PC-3 (cell line): ENCODE results near the gene MARK2. TPM values are rescaled to one million over a fixed set of nuclear protein-coding genes. Genes with fewer than 3 reads are reported as not detected.
A peak's percentile ranks its signal among the peaks of the same experiment; 100 is the strongest.

Experiments
- ATAC-seq: fragments of 200-7000 bp; cut with Tn5 transposase; 2 replicates; pipeline ENCODE4 v1.9.1; 2020; ENCODE audit warnings: mild to moderate bottlenecking, moderate library complexity
- BruUV-seq: library from RNA; stranded (reverse); fragments of 400-500 nt; replicated peaks from 2 replicates; lab custom pipeline; 2021; lab: Mats Ljungman, UMichigan
- CTCF ChIA-PET: fragments of 300-600 bp; sonication (Branson Sonifier 250); formaldehyde crosslinking; loops from one replicate; lab custom pipeline; 2022; ENCODE audit warnings: antibody characterized with exemption; lab: Charles Lee
- POLR2A ChIA-PET: fragments of 300-600 bp; sonication (Branson Sonifier 250); formaldehyde crosslinking; loops from one replicate; lab custom pipeline; 2022; ENCODE audit warnings: antibody characterized with exemption; ENCODE audit not compliant: unreplicated experiment; lab: Charles Lee
- DNase-seq: peaks from one replicate; pipeline ENCODE4 v3.0.0-alpha.2; 2015
- H2AFZ ChIP-seq: fragments of 300-600 bp; sonication (generic); 2 replicates; pipeline ENCODE4 v1.6.0; 2016; ENCODE audit warnings: antibody characterized with exemption, low read length
- H3F3A ChIP-seq: fragments of 300-600 bp; sonication (generic); one replicate; pipeline ENCODE4 v1.6.0; 2017; ENCODE audit warnings: antibody characterized with exemption, low read length, control low read depth, mild to moderate bottlenecking; ENCODE audit not compliant: unreplicated experiment
- H3K27ac ChIP-seq: fragments of 300-600 bp; sonication (generic); 2 replicates; pipeline ENCODE4 v1.5.1; 2016; ENCODE audit warnings: mild to moderate bottlenecking, low read length
- H3K27me3 ChIP-seq: fragments of 300-600 bp; sonication (generic); 2 replicates; pipeline ENCODE4 v1.6.1; 2016; ENCODE audit warnings: low read length, mixed read lengths
- H3K36me3 ChIP-seq: fragments of 300-600 bp; sonication (generic); 2 replicates; pipeline ENCODE4 v1.6.1; 2016; ENCODE audit warnings: low read depth, mixed run types, low read length, mixed read lengths
- H3K4me1 ChIP-seq: fragments of 300-600 bp; sonication (generic); 2 replicates; pipeline ENCODE4 v1.5.1; 2016; ENCODE audit warnings: low read length; ENCODE audit not compliant: insufficient read depth
- H3K4me2 ChIP-seq: fragments of 300-600 bp; sonication (generic); 2 replicates; pipeline ENCODE4 v1.6.0; 2016; ENCODE audit warnings: low read length
- H3K4me3 ChIP-seq: fragments of 300-600 bp; sonication (generic); 2 replicates; pipeline ENCODE4 v1.5.1; 2016; ENCODE audit warnings: mild to moderate bottlenecking, low read length, mixed read lengths
- H3K79me2 ChIP-seq: fragments of 300-600 bp; sonication (generic); 2 replicates; pipeline ENCODE4 v1.6.1; 2017; ENCODE audit warnings: low read length, mixed read lengths
- H3K9ac ChIP-seq: fragments of 300-600 bp; sonication (generic); 2 replicates; pipeline ENCODE4 v1.6.0; 2016; ENCODE audit warnings: mild to moderate bottlenecking, low read length
- H3K9me2 ChIP-seq: fragments of 300-600 bp; sonication (generic); replicated peaks from 2 replicates; pipeline ENCODE4 v1.6.1; 2016; ENCODE audit warnings: mixed run types, low read length, mixed read lengths
- H3K9me3 ChIP-seq: fragments of 300-600 bp; sonication (generic); 2 replicates; pipeline ENCODE4 v1.6.1; 2016; ENCODE audit warnings: low read length, mixed read lengths
- H4K20me1 ChIP-seq: fragments of 300-600 bp; sonication (generic); 2 replicates; pipeline ENCODE4 v1.6.1; 2016; ENCODE audit warnings: low read length, mixed read lengths
- EZH2 ChIP-seq: fragments of 300-600 bp; sonication (generic); IDR thresholded peaks from one replicate; pipeline ENCODE4 v1.6.1; 2017; ENCODE audit warnings: antibody characterized with exemption, mild to moderate bottlenecking, low read length; ENCODE audit not compliant: unreplicated experiment
- EZH2phosphoT487 ChIP-seq: fragments of 300-600 bp; sonication (generic); IDR thresholded peaks from 2 replicates; pipeline ENCODE4 v1.6.1; 2018; ENCODE audit warnings: mild to moderate bottlenecking, antibody characterized with exemption, low read length, borderline replicate concordance
- intact Hi-C: fragments of 100-400 bp; cut with micrococcal nuclease; formaldehyde crosslinking; loops from 2 replicates; pipeline ENCODE4 v1.9.0; 2023
- total RNA-seq: library from RNA; depleted of rRNA; stranded (reverse); fragments of >200 nt; gene quantifications from 2 replicates; pipeline ENCODE4 v1.2.3, GENCODE V29; 2014
- TF ChIP-seq, protein P1 (sequence below): fragments of 300-600 bp; sonication (generic); conservative IDR thresholded peaks from 2 replicates; pipeline ENCODE4 v1.5.1; 2017; ENCODE audit warnings: antibody characterized with exemption, low read depth, mild to moderate bottlenecking, low read length

MARK2 gene
- total RNA-seq, 1 experiment from 2014 or later: 60.1 TPM

DNA sequence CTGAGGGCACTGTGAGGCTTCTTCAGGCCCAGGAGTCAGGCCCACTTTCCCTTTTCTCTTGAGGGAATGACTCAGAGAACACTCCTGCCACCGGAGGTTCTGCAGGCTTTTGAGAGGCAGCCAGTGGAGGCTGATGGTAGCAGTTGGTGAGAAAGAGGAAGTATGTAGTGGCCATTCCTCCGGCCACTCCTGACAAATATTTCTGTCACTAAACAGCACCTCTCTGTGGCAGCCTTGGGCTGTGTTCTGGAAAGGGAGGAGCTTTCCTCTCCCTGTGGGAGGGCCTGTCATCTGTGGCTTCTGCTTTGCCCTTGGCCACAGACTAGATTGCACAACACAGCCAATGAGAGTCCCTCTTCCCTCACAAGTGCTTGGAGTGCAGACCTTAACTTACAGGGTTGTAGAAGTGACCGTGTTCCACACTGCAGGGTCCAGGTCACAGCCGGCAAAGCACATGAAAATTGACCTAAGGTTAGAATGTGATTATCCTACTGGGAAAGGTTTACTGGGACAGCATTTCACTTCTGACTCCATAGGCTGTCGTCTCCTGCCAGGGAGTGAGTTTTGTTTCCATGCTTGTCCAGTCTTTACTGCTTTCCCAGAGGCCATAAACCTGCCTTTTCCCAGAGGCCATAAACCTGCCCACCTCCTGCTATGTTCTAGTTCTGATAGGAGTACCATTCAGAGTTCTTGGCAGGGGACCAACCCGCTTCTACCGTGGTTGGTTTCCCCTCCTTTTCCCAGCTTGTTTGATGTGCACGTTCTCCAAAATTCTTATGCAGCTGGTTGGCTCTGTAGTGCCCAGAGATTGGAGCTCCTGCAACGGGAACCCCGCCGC is 33.3 kb downstream of the MARK2 start:
- DNase-seq (peak; percentile 99), ATAC-seq (peak; percentile 97)
- Histone ChIP-seq H3K27ac (peak overlapping the region; percentile 50), H3K36me3 (peaks cover 3% of the 10 kb centered on the region; the same call in 1 of the 2 replicates), H2AFZ (no peak overlapping the region), H4K20me1 (peaks cover 24% of the 10 kb centered on the region), H3K27me3 (no peaks in the 10 kb centered on the region), H3K4me2 (peak overlapping the region; percentile 75), H3K9me3 (no peaks in the 10 kb centered on the region), H3K4me3 (peak overlapping the region; percentile 28; the same call in 1 of the 2 replicates), H3K9me2 (no peaks in the 10 kb centered on the region), H3F3A (no peaks in the 10 kb centered on the region), H3K79me2 (peaks cover 86% of the 10 kb centered on the region), H3K9ac (peak overlapping the region; percentile 3; the same call in 1 of the 2 replicates), H3K4me1 (peaks cover 53% of the 10 kb centered on the region)
- CTCF ChIA-PET: interaction anchor here (0.5 to 1.2 kb wide), 11 partner anchors 16 to 881 kb away, joined by 3 to 20 read pairs (median 6); partner anchors contain the start of genes MARK2 and NAA40
- intact Hi-C loops: loop anchor here (1.0 kb wide), 1 partner anchor 35 kb away; no protein-coding TSS in a partner anchor
- POLR2A ChIA-PET: interaction anchor here (0.6 kb wide), 1 partner anchor 70 kb away, joined by 3 read pairs; no protein-coding TSS in a partner anchor
- no peak for TF ChIP-seq EZH2
- TF ChIP-seq, protein P1, sequence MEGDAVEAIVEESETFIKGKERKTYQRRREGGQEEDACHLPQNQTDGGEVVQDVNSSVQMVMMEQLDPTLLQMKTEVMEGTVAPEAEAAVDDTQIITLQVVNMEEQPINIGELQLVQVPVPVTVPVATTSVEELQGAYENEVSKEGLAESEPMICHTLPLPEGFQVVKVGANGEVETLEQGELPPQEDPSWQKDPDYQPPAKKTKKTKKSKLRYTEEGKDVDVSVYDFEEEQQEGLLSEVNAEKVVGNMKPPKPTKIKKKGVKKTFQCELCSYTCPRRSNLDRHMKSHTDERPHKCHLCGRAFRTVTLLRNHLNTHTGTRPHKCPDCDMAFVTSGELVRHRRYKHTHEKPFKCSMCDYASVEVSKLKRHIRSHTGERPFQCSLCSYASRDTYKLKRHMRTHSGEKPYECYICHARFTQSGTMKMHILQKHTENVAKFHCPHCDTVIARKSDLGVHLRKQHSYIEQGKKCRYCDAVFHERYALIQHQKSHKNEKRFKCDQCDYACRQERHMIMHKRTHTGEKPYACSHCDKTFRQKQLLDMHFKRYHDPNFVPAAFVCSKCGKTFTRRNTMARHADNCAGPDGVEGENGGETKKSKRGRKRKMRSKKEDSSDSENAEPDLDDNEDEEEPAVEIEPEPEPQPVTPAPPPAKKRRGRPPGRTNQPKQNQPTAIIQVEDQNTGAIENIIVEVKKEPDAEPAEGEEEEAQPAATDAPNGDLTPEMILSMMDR: peak; percentile 78
- BruUV-seq: no TSS peak

DNA sequence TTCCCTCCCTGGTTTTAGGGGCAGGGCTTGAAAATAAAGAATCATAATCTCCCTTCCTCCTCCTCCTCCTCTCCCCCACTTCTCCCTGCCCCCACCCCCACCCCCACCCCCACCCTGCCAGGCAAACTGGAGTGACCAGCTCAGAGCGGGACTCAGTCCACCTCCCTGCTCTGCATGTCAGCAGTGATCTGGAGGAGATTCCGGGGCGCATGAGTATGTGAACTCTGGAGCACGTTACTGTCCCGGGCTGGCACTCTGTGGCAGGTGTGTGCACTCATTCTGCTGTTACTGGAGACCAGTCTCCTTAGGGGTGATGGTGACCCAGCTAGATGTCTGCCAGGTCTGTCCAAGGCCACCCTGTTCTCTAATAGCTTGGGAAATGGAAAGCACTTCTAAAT is 33.9 kb downstream of the MARK2 start:
- no TSS peak for BruUV-seq
- Histone ChIP-seq H2AFZ (no peak overlapping the region), H3K4me3 (no peak overlapping the region), H3K4me1 (peaks cover 52% of the 10 kb centered on the region), H3K36me3 (no peaks in the 10 kb centered on the region; the same call in 1 of the 2 replicates), H3K79me2 (peaks cover 86% of the 10 kb centered on the region), H4K20me1 (peaks cover 24% of the 10 kb centered on the region), H3K9me2 (no peaks in the 10 kb centered on the region), H3K4me2 (peak overlapping the region; percentile 75), H3K27ac (peak overlapping the region; percentile 50; the same call in 1 of the 2 replicates), H3K9ac (no peak overlapping the region), H3K9me3 (no peaks in the 10 kb centered on the region), H3K27me3 (no peaks in the 10 kb centered on the region), H3F3A (no peaks in the 10 kb centered on the region)
- ChIA-PET POLR2A (no interaction called here), CTCF (interaction anchor here (0.5 to 1.2 kb wide), 5 partner anchors 28 to 882 kb away, joined by 3 to 20 read pairs (median 8); partner anchors contain the start of genes MARK2 and NAA40)
- TF ChIP-seq EZH2phosphoT487 (no peak), EZH2 (no peak)
- TF ChIP-seq, protein P1: no peak
- intact Hi-C loops: loop anchor here (1.0 kb wide), 1 partner anchor 35 kb away; no protein-coding TSS in a partner anchor
- ATAC-seq (no peak), DNase-seq (no peak)
